ENCODE data around the gene BCL6B.

DNA sequence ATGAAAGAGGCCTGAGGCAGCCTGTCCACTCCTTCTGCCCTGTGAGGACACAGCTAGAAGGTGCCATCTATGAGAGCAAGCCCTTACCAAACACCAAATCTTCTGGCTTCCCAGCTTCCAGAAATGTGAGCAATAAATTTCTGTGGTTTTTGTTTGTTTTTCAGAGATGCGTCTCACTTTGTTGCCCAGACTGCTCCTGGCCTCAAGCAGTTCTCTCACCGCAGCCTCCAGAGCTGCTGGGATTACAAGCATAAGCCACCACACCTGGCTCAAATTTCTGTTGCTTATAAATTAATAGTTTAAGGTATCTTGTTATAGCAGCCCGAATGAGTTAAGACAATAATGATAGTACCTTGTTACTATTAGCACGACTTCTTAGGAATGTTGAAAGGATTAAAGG lies 33.5 kb downstream of the BCL6B start:
- TF ChIP-seq, protein P1, sequence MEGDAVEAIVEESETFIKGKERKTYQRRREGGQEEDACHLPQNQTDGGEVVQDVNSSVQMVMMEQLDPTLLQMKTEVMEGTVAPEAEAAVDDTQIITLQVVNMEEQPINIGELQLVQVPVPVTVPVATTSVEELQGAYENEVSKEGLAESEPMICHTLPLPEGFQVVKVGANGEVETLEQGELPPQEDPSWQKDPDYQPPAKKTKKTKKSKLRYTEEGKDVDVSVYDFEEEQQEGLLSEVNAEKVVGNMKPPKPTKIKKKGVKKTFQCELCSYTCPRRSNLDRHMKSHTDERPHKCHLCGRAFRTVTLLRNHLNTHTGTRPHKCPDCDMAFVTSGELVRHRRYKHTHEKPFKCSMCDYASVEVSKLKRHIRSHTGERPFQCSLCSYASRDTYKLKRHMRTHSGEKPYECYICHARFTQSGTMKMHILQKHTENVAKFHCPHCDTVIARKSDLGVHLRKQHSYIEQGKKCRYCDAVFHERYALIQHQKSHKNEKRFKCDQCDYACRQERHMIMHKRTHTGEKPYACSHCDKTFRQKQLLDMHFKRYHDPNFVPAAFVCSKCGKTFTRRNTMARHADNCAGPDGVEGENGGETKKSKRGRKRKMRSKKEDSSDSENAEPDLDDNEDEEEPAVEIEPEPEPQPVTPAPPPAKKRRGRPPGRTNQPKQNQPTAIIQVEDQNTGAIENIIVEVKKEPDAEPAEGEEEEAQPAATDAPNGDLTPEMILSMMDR (IDR thresholded peaks at IDR 0.05; ENCODE audit: low read depth, low read length, poor library complexity, severe bottlenecking) = no peak
- TF ChIP-seq EZH2phosphoT487 (IDR thresholded peaks at IDR 0.05; ENCODE audit: borderline replicate concordance, low read length) = no peak

All from DOHH2 (cell line).